Cardiac atrium fibroblast (primary cell): ENCODE measurements around the gene RHOF. TPM values are rescaled to one million over a fixed set of nuclear protein-coding genes. Genes with fewer than 3 reads are reported as not detected.

Experiments used
- total RNA-seq: library from RNA; depleted of rRNA; stranded (reverse); fragments of >200 nt; gene quantifications from 2 replicates; pipeline ENCODE4 v1.2.3, GENCODE V29; 2015

Gene RHOF
- total RNA-seq = 0.97 and 3.1 TPM in 2 replicates

GRCh38 chr12:121793440-121793837 is at the start of gene RHOF:
TSS of gene RHOF (minus strand) at chr12:121793688. CDS start at chr12:121793633, 55 bp downstream.

GRCh38 chr12:121803861-121804416 is 10.5 kb upstream of the RHOF start, which contains the start of gene SETD1B:
TSS of gene SETD1B (plus strand) at chr12:121804009. CDS start at chr12:121804738, 729 bp downstream.

Other genes with a start within 250 kb of the RHOF start
- gene KDM2B, start 212.7 kb downstream of the RHOF start, total RNA-seq = 19.0 and 27.1 TPM in 2 replicates
- gene ORAI1, start 167.2 kb downstream of the RHOF start, total RNA-seq = 5.0 and 9.2 TPM in 2 replicates
- gene MORN3, start 124.0 kb downstream of the RHOF start, total RNA-seq = 0.90 TPM in 1 of 2 replicates, not detected in the other
- gene TMEM120B, start 80.9 kb downstream of the RHOF start, total RNA-seq = 7.8 and 13.2 TPM in 2 replicates
- gene SETD1B, start 10.3 kb upstream of the RHOF start, total RNA-seq = 3.1 and 4.7 TPM in 2 replicates
- 11.4 and 17.8 TPM in 2 replicates for gene HPD, start 65.2 kb upstream of the RHOF start, total RNA-seq
- gene PSMD9, start 95.1 kb upstream of the RHOF start, total RNA-seq = 90.4 and 107 TPM in 2 replicates
- 1.6 and 2.6 TPM in 2 replicates for gene CFAP251, start 124.9 kb upstream of the RHOF start, total RNA-seq
- 1.3 and 2.4 TPM in 2 replicates for gene BCL7A, start 228.2 kb upstream of the RHOF start, total RNA-seq